ENCODE data around the gene USP22.

Gene USP22

GRCh38 chr17:21019976-21020586 is 22.7 kb downstream of the USP22 start:
- DNase-seq (ENCODE audit: low read depth) = no peak

GRCh38 chr17:21018894-21019293 is 23.9 kb downstream of the USP22 start:
- DNase-seq (ENCODE audit: low read depth) = no peak

GRCh38 chr17:21017861-21018260 is 24.9 kb downstream of the USP22 start:
- DNase-seq (ENCODE audit: low read depth) = no peak

- no peak for DNase-seq (ENCODE audit: low read depth)
These were observed 25.6 kb downstream of the USP22 start for GRCh38 chr17:21017256-21017655.

- no peak for DNase-seq (ENCODE audit: low read depth)
These were observed 26.0 kb downstream of the USP22 start for GRCh38 chr17:21016826-21017225.

- DNase-seq (ENCODE audit: low read depth) = no peak
These were observed 27.2 kb downstream of the USP22 start for GRCh38 chr17:21015564-21015963.

GRCh38 chr17:21014498-21014897 is 28.3 kb downstream of the USP22 start:
- DNase-seq (ENCODE audit: low read depth) = no peak

GRCh38 chr17:21013983-21014382 is 28.8 kb downstream of the USP22 start:
- DNase-seq (ENCODE audit: low read depth) = no peak

- DNase-seq (ENCODE audit: low read depth) = no peak
These were observed 30.1 kb downstream of the USP22 start for GRCh38 chr17:21012736-21013135.

- no peak for DNase-seq (ENCODE audit: low read depth)
These were observed 31.9 kb downstream of the USP22 start for GRCh38 chr17:21010705-21011596.

- DNase-seq (ENCODE audit: low read depth) = no peak
These were observed 33.7 kb downstream of the USP22 start for GRCh38 chr17:21008992-21009671.

- no peak for DNase-seq (ENCODE audit: low read depth)
These were observed 34.5 kb downstream of the USP22 start for GRCh38 chr17:21008160-21008915.

GRCh38 chr17:21007646-21008045 is 35.2 kb downstream of the USP22 start:
- no peak for DNase-seq (ENCODE audit: low read depth)

GRCh38 chr17:21005803-21006202 is 37.0 kb downstream of the USP22 start:
- no peak for DNase-seq (ENCODE audit: low read depth)

- no peak for DNase-seq (ENCODE audit: low read depth)
These were observed 37.4 kb downstream of the USP22 start for GRCh38 chr17:21005367-21005766.

- no peak for DNase-seq (ENCODE audit: low read depth)
These were observed 38.5 kb downstream of the USP22 start for GRCh38 chr17:21004016-21004930.

- DNase-seq (ENCODE audit: low read depth) = no peak
These were observed 39.7 kb downstream of the USP22 start for GRCh38 chr17:21003007-21003621.

- no peak for DNase-seq (ENCODE audit: low read depth)
These were observed 40.4 kb downstream of the USP22 start for GRCh38 chr17:21002309-21003006.

- no peak for DNase-seq (ENCODE audit: low read depth)
These were observed 41.0 kb downstream of the USP22 start for GRCh38 chr17:21001813-21002221.
